Measurements from ENCODE around the gene KCNN3.
A peak's percentile ranks its signal among the peaks of the same experiment; 100 is the strongest.

KCNN3 gene

GRCh38 chr1:154896771-154897286 lies 26.7 kb upstream of the KCNN3 start:
- TF ChIP-seq POLR2AphosphoS5 (IDR thresholded peaks at IDR 0.05; ENCODE audit: low read depth, low read length), result no peak
- TF ChIP-seq TAF1 (IDR thresholded peaks at IDR 0.05; ENCODE audit: borderline replicate concordance, low read depth, low read length), result no peak
- TF ChIP-seq POLR2A (IDR thresholded peaks at IDR 0.05; ENCODE audit: low read depth, low read length), result no peak
- DNase-seq (ENCODE audit: insufficient read length) (no peak), FAIRE-seq (no peak)

- no peak for TF ChIP-seq POLR2AphosphoS5 (IDR thresholded peaks at IDR 0.05; ENCODE audit: low read depth, low read length)
- TF ChIP-seq POLR2A (IDR thresholded peaks at IDR 0.05; ENCODE audit: low read depth, low read length), result no peak
- no peak for TF ChIP-seq TAF1 (IDR thresholded peaks at IDR 0.05; ENCODE audit: borderline replicate concordance, low read depth, low read length)
- DNase-seq (ENCODE audit: insufficient read length), result no peak
- no peak for FAIRE-seq
Observed at GRCh38 chr1:154895798-154896197, 25.7 kb upstream of the KCNN3 start.

DNA sequence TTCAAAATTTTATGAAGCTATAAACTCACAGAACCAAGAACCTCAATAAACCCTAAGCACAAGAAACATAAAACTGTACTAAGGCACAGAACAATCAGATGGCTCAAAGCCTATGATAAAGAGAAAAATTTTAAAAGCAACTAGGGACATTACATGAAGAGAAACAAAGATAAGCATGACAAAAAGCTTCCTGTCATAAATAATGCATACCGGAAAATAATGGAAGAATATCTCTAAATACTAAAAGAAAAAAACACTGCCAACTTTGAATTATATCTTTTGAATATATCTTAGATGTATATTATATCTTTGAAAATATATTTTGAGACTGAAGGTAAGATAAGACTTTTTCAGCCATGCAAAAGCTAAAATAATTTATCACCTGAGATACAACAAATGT lies 21.4 kb upstream of the KCNN3 start:
- no peak for TF ChIP-seq POLR2AphosphoS5 (IDR thresholded peaks at IDR 0.05; ENCODE audit: low read depth, low read length)
- no peak for TF ChIP-seq POLR2A (IDR thresholded peaks at IDR 0.05; ENCODE audit: low read depth, low read length)
- no peak for TF ChIP-seq TAF1 (IDR thresholded peaks at IDR 0.05; ENCODE audit: borderline replicate concordance, low read depth, low read length)
- FAIRE-seq (no peak), DNase-seq (ENCODE audit: insufficient read length) (no peak)

- no peak for DNase-seq (ENCODE audit: insufficient read length)
- FAIRE-seq, result no peak
- TF ChIP-seq POLR2AphosphoS5 (IDR thresholded peaks at IDR 0.05; ENCODE audit: low read depth, low read length) (no peak), TAF1 (IDR thresholded peaks at IDR 0.05; ENCODE audit: borderline replicate concordance, low read depth, low read length) (no peak), POLR2A (IDR thresholded peaks at IDR 0.05; ENCODE audit: low read depth, low read length) (no peak)
Observed at GRCh38 chr1:154888757-154889156, 18.7 kb upstream of the KCNN3 start.

- no peak for TF ChIP-seq POLR2A (IDR thresholded peaks at IDR 0.05; ENCODE audit: low read depth, low read length)
- TF ChIP-seq POLR2AphosphoS5 (IDR thresholded peaks at IDR 0.05; ENCODE audit: low read depth, low read length), result no peak
- no peak for TF ChIP-seq TAF1 (IDR thresholded peaks at IDR 0.05; ENCODE audit: borderline replicate concordance, low read depth, low read length)
- peak; percentile 27 for FAIRE-seq
- no peak for DNase-seq (ENCODE audit: insufficient read length)
Observed at GRCh38 chr1:154886281-154887015, 16.4 kb upstream of the KCNN3 start.

GRCh38 chr1:154884869-154885701 lies 15.0 kb upstream of the KCNN3 start:
- FAIRE-seq (no peak), DNase-seq (ENCODE audit: insufficient read length) (no peak)
- TF ChIP-seq TAF1 (IDR thresholded peaks at IDR 0.05; ENCODE audit: borderline replicate concordance, low read depth, low read length) (no peak), POLR2A (IDR thresholded peaks at IDR 0.05; ENCODE audit: low read depth, low read length) (no peak), POLR2AphosphoS5 (IDR thresholded peaks at IDR 0.05; ENCODE audit: low read depth, low read length) (no peak)

- no peak for TF ChIP-seq TAF1 (IDR thresholded peaks at IDR 0.05; ENCODE audit: borderline replicate concordance, low read depth, low read length)
- TF ChIP-seq POLR2AphosphoS5 (IDR thresholded peaks at IDR 0.05; ENCODE audit: low read depth, low read length), result no peak
- TF ChIP-seq POLR2A (IDR thresholded peaks at IDR 0.05; ENCODE audit: low read depth, low read length), result no peak
- DNase-seq (ENCODE audit: insufficient read length) (no peak), FAIRE-seq (no peak)
Observed at GRCh38 chr1:154883919-154884868, 14.1 kb upstream of the KCNN3 start.

DNA sequence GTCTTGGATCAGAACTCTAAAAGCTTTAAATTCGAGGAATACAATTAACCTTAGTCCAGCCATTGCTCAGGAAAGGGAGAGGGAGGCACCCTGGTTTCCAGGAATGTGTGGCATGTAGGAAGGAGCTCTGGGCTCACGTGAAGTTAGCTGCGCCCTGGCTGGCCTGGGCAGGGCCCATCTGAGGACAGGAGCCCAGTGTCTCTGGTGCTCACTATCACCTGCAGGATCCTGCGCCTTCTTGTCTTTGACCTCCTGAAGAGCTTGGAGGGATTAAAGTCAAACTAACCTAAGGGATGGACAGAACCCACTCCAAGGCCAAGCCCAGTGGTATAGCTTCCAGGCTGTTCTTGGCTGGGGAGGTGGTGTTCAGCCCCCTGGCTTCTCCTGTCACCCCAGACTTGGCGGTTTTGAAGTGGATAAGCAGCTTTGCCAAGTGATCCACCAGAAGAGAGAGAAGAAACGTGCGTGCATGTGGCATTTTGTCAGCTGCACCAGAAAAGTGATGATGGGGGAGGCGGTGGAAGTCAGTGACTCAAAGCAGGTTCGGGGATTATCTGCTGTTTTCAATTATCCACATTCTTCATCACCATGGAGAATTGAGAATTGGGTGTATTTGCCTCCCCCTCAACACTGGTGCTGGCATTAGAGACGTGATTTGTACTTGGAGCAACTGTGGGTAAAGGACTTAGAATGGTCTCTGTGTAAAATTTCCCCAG lies 11.9 kb upstream of the KCNN3 start:
- FAIRE-seq, result no peak
- no peak for TF ChIP-seq POLR2A (IDR thresholded peaks at IDR 0.05; ENCODE audit: low read depth, low read length)
- TF ChIP-seq TAF1 (IDR thresholded peaks at IDR 0.05; ENCODE audit: borderline replicate concordance, low read depth, low read length), result no peak
- no peak for TF ChIP-seq POLR2AphosphoS5 (IDR thresholded peaks at IDR 0.05; ENCODE audit: low read depth, low read length)
- no peak for DNase-seq (ENCODE audit: insufficient read length)

- FAIRE-seq (no peak), DNase-seq (ENCODE audit: insufficient read length) (no peak)
- TF ChIP-seq POLR2A (IDR thresholded peaks at IDR 0.05; ENCODE audit: low read depth, low read length), result no peak
- no peak for TF ChIP-seq TAF1 (IDR thresholded peaks at IDR 0.05; ENCODE audit: borderline replicate concordance, low read depth, low read length)
- TF ChIP-seq POLR2AphosphoS5 (IDR thresholded peaks at IDR 0.05; ENCODE audit: low read depth, low read length), result no peak
Observed at GRCh38 chr1:154880671-154881070, 10.6 kb upstream of the KCNN3 start.

DNA sequence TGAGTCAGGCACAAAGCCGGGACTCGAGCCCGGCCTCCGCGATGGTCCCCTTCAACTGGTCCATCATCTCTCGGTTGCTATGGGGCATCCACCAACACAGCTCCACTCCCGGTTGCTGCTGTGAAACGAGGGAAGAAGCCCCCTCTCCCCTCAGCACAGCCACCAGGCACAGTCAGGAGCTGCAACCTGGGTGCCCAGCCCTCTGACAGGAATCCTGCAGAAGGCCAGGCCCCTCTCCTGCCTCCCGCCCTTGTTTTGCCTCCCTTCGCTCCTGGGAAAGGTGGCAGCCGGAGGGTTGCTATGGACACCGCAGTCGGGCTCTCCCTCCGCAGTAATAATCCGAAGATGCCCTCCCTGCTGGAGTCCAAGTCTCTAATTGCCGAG lies 8.9 kb upstream of the KCNN3 start:
- TF ChIP-seq POLR2A (IDR thresholded peaks at IDR 0.05; ENCODE audit: low read depth, low read length) (no peak), POLR2AphosphoS5 (IDR thresholded peaks at IDR 0.05; ENCODE audit: low read depth, low read length) (no peak), TAF1 (IDR thresholded peaks at IDR 0.05; ENCODE audit: borderline replicate concordance, low read depth, low read length) (no peak)
- FAIRE-seq (no peak), DNase-seq (ENCODE audit: insufficient read length) (no peak)
